Kidney (tissue), 14 donors: ENCODE measurements around the gene SEMA6B. TPM values are rescaled to one million over a fixed set of nuclear protein-coding genes. Genes with fewer than 3 reads are reported as not detected.
"Not testable (repeated sequence)": the region's sequence is repeated elsewhere in the genome, so short reads cannot be mapped to it uniquely, and the experiment has no call there.

Experiments
- DNase-seq, 5 donors: peaks; one replicate each; pipeline ENCODE4 v3.0.0-alpha.2; 2013 to 2020
- FAIRE-seq: peaks from 2 replicates; lab custom pipeline; 2012; peaks lifted over from hg19 to GRCh38; lab: Jason Lieb, UNC
- H3K27ac ChIP-seq, 2 donors: one replicate each; pipeline ENCODE4 v1.7.0; 2013; ENCODE audit warnings: low read depth in 2 of 2, low read length in 2 of 2, inconsistent platforms in 1 of 2
- H3K27me3 ChIP-seq: one replicate; pipeline ENCODE4 v1.7.1; 2013; ENCODE audit warnings: low read length, inconsistent platforms; ENCODE audit not compliant: control insufficient read depth, insufficient read depth
- H3K36me3 ChIP-seq, 3 donors: one replicate each; pipeline versions ENCODE4 v1.7.0 to v1.7.1; 2013; ENCODE audit warnings: low read length in 3 of 3, control low read depth in 1 of 3, inconsistent platforms in 1 of 3; ENCODE audit not compliant: insufficient read depth in 3 of 3, control insufficient read depth in 2 of 3
- H3K4me1 ChIP-seq, 3 donors: one replicate each; pipeline versions ENCODE4 v1.7.0 to v1.7.1; 2013; ENCODE audit warnings: low read length in 3 of 3, inconsistent platforms in 1 of 3, low read depth in 1 of 3; ENCODE audit not compliant: control insufficient read depth in 2 of 3, insufficient read depth in 2 of 3
- H3K4me3 ChIP-seq, 3 donors: one replicate each; pipeline versions ENCODE4 v1.7.0 to v1.8.1; 2013; ENCODE audit warnings: low read length in 3 of 3, control low read depth in 1 of 3, inconsistent platforms in 1 of 3
- H3K9ac ChIP-seq, 3 donors: one replicate each; pipeline versions ENCODE4 v1.7.0 to v1.7.1; 2013; ENCODE audit warnings: low read length in 3 of 3, control low read depth in 1 of 3, inconsistent platforms in 1 of 3
- H3K9me3 ChIP-seq, 3 donors: one replicate each; pipeline versions ENCODE4 v1.7.0 to v1.7.1; 2013; ENCODE audit warnings: low read length in 3 of 3, control low read depth in 1 of 3, inconsistent platforms in 1 of 3; ENCODE audit not compliant: control insufficient read depth in 2 of 3, insufficient read depth in 1 of 3
- CTCF ChIP-seq: IDR thresholded peaks from 3 replicates; pipeline ENCODE4 v1.5.1; 2012; ENCODE audit warnings: mild to moderate bottlenecking, moderate library complexity, borderline replicate concordance; ENCODE audit not compliant: insufficient read depth; ENCODE audit errors: extremely low read depth
- intact Hi-C: fragments of 100-400 bp; cut with DNase I; formaldehyde crosslinking; loops from one replicate; pipeline ENCODE4 v1.11.1; 2022
- polyA plus RNA-seq: library from polyadenylated mRNA; stranded (reverse); fragments of 350-450 nt; fragmentation: Illumina TruSeq; extraction: RNeasy Lipid Tissue Mini Kit (QIAGEN cat#74804); gene quantifications from one replicate; pipeline ENCODE4 v1.2.3, GENCODE V29; 2014; ENCODE audit warnings: low read depth, low replicate concordance; ENCODE audit not compliant: insufficient read depth
- total RNA-seq: library from RNA; stranded (reverse); fragmentation: NEBNext Ultra II Directional; extraction: Animal tissue kit (Norgen Biotek cat#: 25700); gene quantifications from one replicate; pipeline ENCODE4 v1.2.1, GENCODE V29; 2021
- donor health status: control.
- donor health status: control.
- donor health status: control.
- donor health status: control.
- donor health status: control.
- donor health status: DM: yes; HTN: yes; CAD: no.
- donor health status: Normal renal cell carcinoma (clear cell type).

SEMA6B gene
- total and polyA plus RNA-seq, 2 donors from 2014 or later: 2.6 to 17.7 TPM

- DNase-seq (no peak), FAIRE-seq (no peak)
- H3K9ac ChIP-seq: no peak overlapping the region
- no peak for TF ChIP-seq CTCF
- no peaks in the 10 kb centered on the region for H3K27me3 ChIP-seq
- no peaks in the 10 kb centered on the region for H3K4me1 ChIP-seq
- H3K27ac ChIP-seq: no peak overlapping the region
- H3K36me3 ChIP-seq: no peaks in the 10 kb centered on the region
- H3K4me3 ChIP-seq: no peak overlapping the region
- intact Hi-C loops: no loop called here
- H3K9me3 ChIP-seq: no peaks in the 10 kb centered on the region
Observed at GRCh38 chr19:4529924-4530522, 29.5 kb downstream of the SEMA6B start.

- Histone ChIP-seq H3K36me3 (no peaks in the 10 kb centered on the region), H3K9me3 (no peaks in the 10 kb centered on the region), H3K9ac (no peak overlapping the region), H3K27ac (no peak overlapping the region), H3K27me3 (no peaks in the 10 kb centered on the region), H3K4me3 (no peak overlapping the region), H3K4me1 (no peaks in the 10 kb centered on the region)
- DNase-seq (no peak), FAIRE-seq (no peak)
- intact Hi-C loops: no loop called here
- TF ChIP-seq CTCF: no peak
Observed at GRCh38 chr19:4528843-4529242, 30.6 kb downstream of the SEMA6B start.

- H3K36me3 ChIP-seq, H3K4me3 ChIP-seq, DNase-seq, H3K9ac ChIP-seq, H3K4me1 ChIP-seq, H3K9me3 ChIP-seq, H3K27ac ChIP-seq, FAIRE-seq, intact Hi-C loops, H3K27me3 ChIP-seq: not testable (repeated sequence)
Observed at GRCh38 chr19:4527377-4527776, 32.1 kb downstream of the SEMA6B start.

- H3K4me1 ChIP-seq: peaks cover 0 to 2% (median 0%) of the 10 kb centered on the region in 3 donors
- H3K36me3 ChIP-seq: no peaks in the 10 kb centered on the region
- no peak overlapping the region for H3K27ac ChIP-seq
- no peaks in the 10 kb centered on the region for H3K9me3 ChIP-seq
- intact Hi-C loops: no loop called here
- no peak for DNase-seq
- no peak for FAIRE-seq
- no peaks in the 10 kb centered on the region for H3K27me3 ChIP-seq
- no peak overlapping the region for H3K9ac ChIP-seq
- TF ChIP-seq CTCF: no peak
- H3K4me3 ChIP-seq: no peak overlapping the region
Observed at GRCh38 chr19:4525563-4526002, 33.9 kb downstream of the SEMA6B start.
